Gastrocnemius medialis (tissue), 4 donors: Measurements from ENCODE around the gene TRIOBP.

Experiments used
- CTCF ChIP-seq, 5 experiments: fragments of 450-650 bp in 3 of 5; fragments of 200-600 bp in 2 of 5; sonication (generic) in 2 of 5; IDR thresholded peaks in 4 of 5; conservative IDR thresholded peaks in 1 of 5; 1 replicate in 4 of 5; 2 replicates in 1 of 5; pipeline ENCODE4 v1.5.1; 2016 to 2019; ENCODE audit warnings: antibody characterized with exemption in 5 of 5, mild to moderate bottlenecking in 3 of 5, moderate library complexity in 3 of 5
- POLR2A ChIP-seq, 2 donors: fragments of 450-650 bp; IDR thresholded peaks; one replicate each; pipeline ENCODE4 v1.6.1; 2017; ENCODE audit warnings: antibody characterized with exemption in 2 of 2, mild to moderate bottlenecking in 2 of 2, moderate library complexity in 2 of 2

- TF ChIP-seq POLR2A (IDR thresholded peaks at IDR 0.05) (peak in 1 of 2 donors; percentile 4), CTCF (IDR thresholded peaks at IDR 0.05 in 4 of 5, conservative IDR thresholded peaks at IDR 0.05 in 1 of 5) (no peak)
Measured at GRCh38 chr22:37657590-37658132, 39.2 kb upstream of the TRIOBP start.
